HG02840 (cell line): Measurements from ENCODE around the gene PPFIBP1.

Source experiments
- ATAC-seq: cut with Tn5 transposase; IDR thresholded peaks from one replicate; pipeline ENCODE4 v1.9.1; 2021; ENCODE audit warnings: mild to moderate bottlenecking, moderate library complexity, moderate number of reproducible peaks; ENCODE audit not compliant: unreplicated experiment, low FRiP score

Gene PPFIBP1

GRCh38 chr12:27511031-27511722 is 12.8 kb upstream of the PPFIBP1 start:
- ATAC-seq: no peak

GRCh38 chr12:27511723-27512045 is 12.3 kb upstream of the PPFIBP1 start:
- ATAC-seq: no peak

- ATAC-seq: no peak
These were observed 10.7 kb upstream of the PPFIBP1 start for GRCh38 chr12:27513155-27513824.

DNA sequence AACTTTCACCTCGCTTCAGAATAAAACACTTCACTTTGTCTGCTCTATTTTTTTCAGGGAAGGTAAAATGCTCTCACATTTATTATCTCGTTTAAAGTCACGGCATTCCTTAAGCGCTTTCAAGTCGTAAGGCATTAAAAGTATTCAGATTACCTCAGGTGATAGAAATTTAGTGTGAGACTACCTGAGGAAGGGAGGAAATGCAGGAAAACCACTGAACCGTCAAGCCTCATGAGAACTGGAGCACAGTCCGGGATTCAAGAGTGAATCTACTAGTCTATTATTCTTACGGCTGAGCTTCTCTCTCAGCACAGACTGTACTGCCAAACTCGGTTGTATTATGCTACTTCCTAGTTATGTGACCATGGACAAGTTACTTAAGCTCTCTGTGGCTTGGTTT is 8.3 kb upstream of the PPFIBP1 start:
- no peak for ATAC-seq

DNA sequence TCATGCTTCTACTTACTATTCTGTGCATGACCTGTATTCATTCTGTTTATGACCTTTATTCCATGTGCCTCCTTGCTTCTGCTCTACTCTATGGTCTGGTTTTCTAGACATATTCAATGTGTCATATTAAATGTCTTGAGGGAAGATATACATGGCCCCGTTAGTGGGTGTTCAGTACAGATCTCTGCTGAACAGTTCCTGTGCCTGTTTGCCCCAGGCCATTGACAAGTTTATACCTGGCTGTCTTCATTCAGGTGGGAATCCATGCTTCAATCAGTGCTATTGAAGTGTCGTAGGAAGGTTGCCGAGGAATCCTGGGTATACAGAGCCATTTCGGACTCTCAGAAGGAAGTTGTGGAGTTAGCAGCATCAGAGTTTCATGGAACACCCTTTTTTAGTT is 7.4 kb upstream of the PPFIBP1 start:
- no peak for ATAC-seq

DNA sequence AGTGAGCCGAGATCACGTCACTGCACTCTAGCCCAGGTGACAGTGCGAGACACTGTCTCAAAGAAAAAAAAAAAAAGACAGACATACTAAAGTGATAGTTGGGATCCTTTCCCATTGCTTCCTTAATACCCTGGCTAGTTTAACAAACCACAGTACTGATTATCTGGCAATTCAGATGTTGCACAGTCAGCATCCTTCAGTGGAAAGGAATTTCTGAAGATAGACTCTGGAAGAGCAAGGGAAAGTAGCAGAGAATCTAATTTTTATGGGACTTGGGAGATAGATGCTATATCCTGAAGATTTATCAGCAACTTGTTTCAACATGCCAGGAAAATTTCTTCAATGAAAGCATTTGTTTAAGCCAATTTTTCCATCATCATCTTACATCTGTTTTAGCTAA is 6.5 kb upstream of the PPFIBP1 start:
- ATAC-seq: no peak

GRCh38 chr12:27517961-27518665 is 5.9 kb upstream of the PPFIBP1 start:
- no peak for ATAC-seq

GRCh38 chr12:27521066-27521465 is 2.9 kb upstream of the PPFIBP1 start:
- ATAC-seq: no peak

GRCh38 chr12:27521981-27522380 is 2.0 kb upstream of the PPFIBP1 start:
- no peak for ATAC-seq

DNA sequence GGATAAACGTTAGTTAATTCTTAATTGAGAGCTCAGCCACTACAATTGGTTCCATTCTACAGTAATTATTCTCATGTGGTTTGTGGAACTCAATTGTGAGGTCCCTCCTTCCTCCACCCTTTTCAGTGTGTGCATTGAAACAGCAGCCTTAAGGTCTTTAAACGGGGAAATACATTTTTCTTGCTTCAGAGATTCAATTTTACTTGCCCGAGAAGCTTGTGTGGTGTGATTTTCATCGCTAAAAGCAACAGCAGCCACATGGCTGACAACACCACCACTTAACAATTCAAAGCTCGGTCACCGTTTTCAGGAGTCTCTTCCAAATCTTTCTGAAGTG is 733 bp upstream of the PPFIBP1 start:
- ATAC-seq: no peak

- no peak for ATAC-seq
These were observed 459 bp downstream of the PPFIBP1 start for GRCh38 chr12:27524494-27524835.

- no peak for ATAC-seq
These were observed 1.1 kb downstream of the PPFIBP1 start for GRCh38 chr12:27524839-27525753.

- ATAC-seq: no peak
These were observed 3.5 kb downstream of the PPFIBP1 start for GRCh38 chr12:27527512-27527911.

DNA sequence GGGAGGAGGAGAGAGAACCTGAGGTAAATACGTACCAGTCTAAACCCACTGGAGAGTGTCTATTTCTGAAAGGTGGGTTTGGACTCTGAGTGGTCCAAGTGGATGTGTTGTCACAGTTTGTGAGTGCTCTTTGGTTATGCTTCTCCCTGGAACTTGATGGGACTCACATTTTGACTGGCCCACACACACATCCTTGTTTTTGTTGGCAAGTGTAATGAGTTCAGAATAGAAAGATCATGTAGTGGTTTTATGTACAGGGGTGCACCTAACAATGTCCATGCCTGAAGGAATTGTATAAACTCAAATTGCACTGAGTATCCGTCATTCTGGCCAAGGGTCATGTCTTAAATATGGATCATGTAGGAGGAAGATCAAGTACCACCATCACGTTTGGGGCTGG is 4.8 kb downstream of the PPFIBP1 start:
- ATAC-seq: no peak

DNA sequence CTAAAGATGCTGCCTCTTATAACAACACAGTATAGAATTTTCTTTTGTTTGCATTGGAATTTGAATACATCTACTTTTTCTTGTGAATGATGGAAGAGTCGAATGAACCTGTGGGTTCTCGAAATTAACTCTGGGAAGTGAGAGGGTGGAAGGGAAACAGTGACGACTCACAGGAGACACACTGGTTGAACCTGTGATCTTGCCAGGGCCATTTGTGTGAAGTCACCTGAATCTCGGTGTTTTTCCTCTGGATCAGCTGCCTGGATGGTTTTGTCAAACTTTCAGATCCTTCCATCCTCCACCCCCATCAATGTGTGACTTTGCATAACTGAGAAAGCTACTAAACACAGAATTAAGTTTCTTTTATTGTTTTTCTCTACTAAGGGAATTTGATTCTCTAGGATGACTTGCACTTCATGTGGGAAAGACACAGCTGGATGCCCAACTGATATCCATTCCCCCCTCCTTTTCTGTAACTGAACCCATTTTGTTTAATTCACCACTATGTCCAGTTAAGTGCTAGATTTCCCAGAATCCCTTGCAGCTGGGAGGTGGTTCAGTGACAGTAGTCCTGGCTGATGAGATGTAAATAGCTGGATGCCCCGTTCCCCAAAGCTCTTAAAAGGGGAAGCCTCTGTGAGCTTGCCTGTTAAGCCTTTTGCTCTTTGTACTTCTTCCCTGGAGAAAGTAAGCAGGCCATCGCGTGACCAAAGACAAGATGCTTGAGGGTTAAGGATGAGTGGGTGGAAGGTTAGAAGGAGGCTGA is 6.3 kb downstream of the PPFIBP1 start:
- no peak for ATAC-seq

- ATAC-seq: no peak
These were observed 7.9 kb downstream of the PPFIBP1 start for GRCh38 chr12:27531896-27532295.

GRCh38 chr12:27534060-27534764 is 10.2 kb downstream of the PPFIBP1 start:
- peak; percentile 65 for ATAC-seq

GRCh38 chr12:27534765-27535161 is 10.8 kb downstream of the PPFIBP1 start:
- ATAC-seq: no peak

DNA sequence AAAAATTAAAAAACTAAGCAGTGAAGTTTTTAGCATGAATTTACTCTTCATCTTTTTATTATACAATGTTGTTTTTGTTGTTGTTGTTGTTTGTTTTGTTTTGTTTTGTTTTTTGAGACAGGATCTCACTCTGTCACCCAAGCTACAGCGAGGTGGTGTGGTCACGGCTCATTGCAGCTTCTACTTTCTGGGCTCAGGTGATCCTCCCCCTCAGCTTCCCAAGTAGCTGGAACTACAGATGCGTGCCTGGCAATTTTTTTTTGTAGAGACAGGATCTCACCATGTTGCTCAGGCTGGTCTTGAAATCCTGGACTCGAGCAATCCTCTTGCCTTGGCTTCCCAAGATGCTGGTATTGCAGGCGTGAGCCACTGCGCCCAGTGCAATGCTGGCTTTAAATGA is 11.3 kb downstream of the PPFIBP1 start:
- ATAC-seq: no peak
